Ectodermal cell (in vitro differentiated cells): ENCODE results near the gene HHAT.

ENCODE experiments used
- H3K27ac ChIP-seq: 2 replicates; pipeline ENCODE4 v1.7.0; 2013; ENCODE audit warnings: mild to moderate bottlenecking, low read depth, low read length; ENCODE audit not compliant: insufficient read depth, poor library complexity, severe bottlenecking
- H3K27me3 ChIP-seq: 2 replicates; pipeline ENCODE4 v1.7.0; 2013; ENCODE audit warnings: mild to moderate bottlenecking, low read length; ENCODE audit not compliant: insufficient read depth, control insufficient read depth, poor library complexity, severe bottlenecking
- H3K36me3 ChIP-seq: one replicate; pipeline ENCODE4 v1.7.0; 2013; ENCODE audit warnings: low read length; ENCODE audit not compliant: control insufficient read depth, insufficient read depth
- H3K4me1 ChIP-seq: one replicate; pipeline ENCODE4 v1.7.0; 2013; ENCODE audit warnings: low read length; ENCODE audit not compliant: control insufficient read depth, insufficient read depth
- H3K4me3 ChIP-seq: 2 replicates; pipeline ENCODE4 v1.7.0; 2013; ENCODE audit warnings: low read depth, low read length, control low read depth; ENCODE audit not compliant: insufficient read depth
- H3K9me3 ChIP-seq: 2 replicates; pipeline ENCODE4 v1.7.0; 2013; ENCODE audit warnings: mild to moderate bottlenecking, low read length, moderate library complexity; ENCODE audit not compliant: control insufficient read depth
- WGBS, 2 experiments: methylation state at CpG; one replicate each; pipeline ENCODE4 v1.1.7; 2013; ENCODE audit warnings: missing lambda C conversion rate in 2 of 2; 5-methylcytosine and 5-hydroxymethylcytosine counted together

HHAT gene

GRCh38 chr1:210600421-210601159, 271.9 kb downstream of the HHAT start:
- H3K4me1 ChIP-seq = peaks cover 8% of the 10 kb centered on the region
- H3K4me3 ChIP-seq = no peak overlapping the region
- WGBS, 2 experiments = 80 to 81% methylated on average over 5 of the region's 5 CpGs
- H3K27ac ChIP-seq = no peak overlapping the region
- no peaks in the 10 kb centered on the region for H3K9me3 ChIP-seq
- H3K27me3 ChIP-seq = no peaks in the 10 kb centered on the region
- H3K36me3 ChIP-seq = no peaks in the 10 kb centered on the region

DNA sequence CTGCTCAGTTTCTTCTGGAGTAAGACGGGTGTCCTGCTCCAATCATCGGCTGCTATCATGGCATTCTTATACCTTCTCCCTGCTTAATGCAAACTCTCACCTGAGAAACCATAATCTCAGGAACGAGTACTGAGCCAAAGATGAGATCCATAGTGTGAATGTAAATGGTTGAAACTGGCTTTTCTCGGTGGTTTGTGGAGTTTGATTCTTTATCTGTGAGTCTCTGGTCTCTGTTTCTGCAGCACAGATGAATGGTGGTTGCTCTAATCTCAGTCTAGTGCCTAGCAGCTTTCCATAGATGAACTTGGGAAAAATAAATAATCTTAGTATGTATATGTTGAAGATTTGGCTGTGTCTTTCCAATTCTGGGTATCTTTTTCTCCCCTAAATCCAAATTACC, 274.4 kb downstream of the HHAT start:
- H3K9me3 ChIP-seq = no peaks in the 10 kb centered on the region
- peaks cover 8% of the 10 kb centered on the region for H3K4me1 ChIP-seq
- no peak overlapping the region for H3K4me3 ChIP-seq
- no peak overlapping the region for H3K27ac ChIP-seq
- WGBS, 2 experiments = 94% methylated on average over 4 of the region's 4 CpGs
- no peaks in the 10 kb centered on the region for H3K36me3 ChIP-seq
- no peaks in the 10 kb centered on the region for H3K27me3 ChIP-seq

DNA sequence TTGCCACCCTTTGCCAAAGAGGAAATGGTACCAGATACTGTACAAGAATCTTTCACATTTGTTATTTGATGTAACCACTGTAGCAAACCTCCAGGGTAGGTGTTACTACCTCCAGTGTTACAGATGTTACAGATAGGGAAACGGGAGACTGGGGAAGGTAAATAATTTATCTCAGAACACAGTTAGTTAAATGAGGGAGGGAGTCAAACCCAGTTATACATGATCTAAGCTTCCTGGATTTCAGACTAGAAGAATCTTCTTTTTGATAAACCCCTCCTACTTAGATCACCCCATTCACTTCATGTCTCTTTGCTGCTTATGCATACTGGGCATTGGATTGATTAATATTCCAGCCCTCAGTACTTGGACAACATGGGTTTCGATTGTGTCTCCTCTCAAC, 276.4 kb downstream of the HHAT start:
- Histone ChIP-seq H3K4me3 (no peak overlapping the region), H3K9me3 (no peaks in the 10 kb centered on the region), H3K27me3 (no peaks in the 10 kb centered on the region), H3K27ac (no peak overlapping the region), H3K36me3 (no peaks in the 10 kb centered on the region), H3K4me1 (peaks cover 7% of the 10 kb centered on the region)
- 50% methylated on average over 2 of the region's 2 CpGs for WGBS, 2 experiments

DNA sequence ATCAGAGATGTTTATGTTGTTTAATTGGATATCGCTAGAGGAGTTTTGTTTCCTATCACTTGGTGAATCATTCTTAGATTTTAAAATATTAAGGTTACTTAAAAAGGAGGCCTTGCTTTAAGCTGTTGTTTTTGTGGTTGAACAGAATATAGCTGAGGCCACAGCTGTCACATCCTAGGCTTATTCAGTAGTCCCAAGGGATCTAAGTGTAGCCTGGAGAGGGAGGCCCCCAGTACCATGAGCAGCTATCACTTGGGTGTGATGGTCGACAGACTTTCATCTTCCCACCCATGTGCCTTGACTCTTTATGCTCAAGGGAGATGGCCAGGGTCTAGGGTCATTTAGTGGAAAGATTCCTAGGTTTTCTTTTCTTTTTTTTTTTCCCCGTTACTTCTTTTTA, 278.7 kb downstream of the HHAT start:
- Histone ChIP-seq H3K27me3 (no peaks in the 10 kb centered on the region), H3K4me1 (no peaks in the 10 kb centered on the region), H3K27ac (no peak overlapping the region), H3K9me3 (no peaks in the 10 kb centered on the region), H3K36me3 (no peaks in the 10 kb centered on the region), H3K4me3 (no peak overlapping the region)
- WGBS, 2 experiments = 89 to 100% methylated on average over 2 to 3 of the region's 3 CpGs

- Histone ChIP-seq H3K27ac (no peak overlapping the region), H3K9me3 (no peaks in the 10 kb centered on the region), H3K4me3 (no peak overlapping the region), H3K4me1 (no peaks in the 10 kb centered on the region), H3K27me3 (no peaks in the 10 kb centered on the region), H3K36me3 (no peaks in the 10 kb centered on the region)
- WGBS, 2 experiments = 64 to 69% methylated on average over 5 of the region's 5 CpGs
Observed at GRCh38 chr1:210608767-210609166, 280.1 kb downstream of the HHAT start.

DNA sequence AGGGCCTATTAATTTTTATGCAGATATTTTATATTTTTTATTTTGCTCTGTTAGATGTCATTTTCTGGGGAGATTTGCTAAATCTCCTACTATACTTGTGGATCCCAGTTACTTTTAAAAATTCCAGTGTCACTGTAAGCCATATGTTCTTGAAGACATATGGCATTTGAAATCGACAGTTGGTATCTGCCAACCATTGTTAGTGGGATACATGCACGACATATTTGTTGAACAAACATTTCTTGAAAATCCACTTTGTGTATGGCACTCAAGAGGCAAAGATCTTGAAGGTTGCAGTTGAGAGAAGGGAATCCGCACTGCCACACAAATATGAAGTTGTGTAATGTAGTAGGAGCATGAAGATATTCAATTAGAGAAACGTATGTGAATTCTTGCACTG, 287.7 kb downstream of the HHAT start:
- no peaks in the 10 kb centered on the region for H3K27me3 ChIP-seq
- H3K4me1 ChIP-seq = no peaks in the 10 kb centered on the region
- H3K4me3 ChIP-seq = no peak overlapping the region
- no peaks in the 10 kb centered on the region for H3K9me3 ChIP-seq
- 88 to 97% methylated on average over 4 of the region's 4 CpGs for WGBS, 2 experiments
- no peaks in the 10 kb centered on the region for H3K36me3 ChIP-seq
- H3K27ac ChIP-seq = no peak overlapping the region

DNA sequence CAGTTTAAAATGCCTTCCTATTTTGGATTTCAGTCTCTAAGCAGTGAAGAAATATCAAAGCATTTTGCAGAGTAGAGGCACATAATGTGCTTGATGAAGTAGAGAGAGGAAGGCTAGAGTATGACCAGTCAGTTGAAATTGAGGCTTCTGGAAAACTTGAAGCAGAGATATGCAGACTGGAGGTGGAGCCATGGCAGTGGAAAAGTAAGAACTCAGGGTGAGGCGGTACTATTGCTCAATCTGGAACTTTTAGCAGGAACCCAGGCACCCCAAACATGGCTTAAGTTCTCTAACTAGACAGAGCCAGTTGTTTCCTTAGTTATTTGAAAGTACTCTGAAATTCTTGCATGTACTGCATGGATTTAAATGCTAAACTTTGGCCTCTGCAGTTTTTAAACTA, 288.6 kb downstream of the HHAT start:
- 95 to 100% methylated on average over 1 of the region's 1 CpG for WGBS, 2 experiments
- H3K4me1 ChIP-seq = no peaks in the 10 kb centered on the region
- no peak overlapping the region for H3K27ac ChIP-seq
- H3K36me3 ChIP-seq = no peaks in the 10 kb centered on the region
- H3K4me3 ChIP-seq = no peak overlapping the region
- no peaks in the 10 kb centered on the region for H3K27me3 ChIP-seq
- no peaks in the 10 kb centered on the region for H3K9me3 ChIP-seq

DNA sequence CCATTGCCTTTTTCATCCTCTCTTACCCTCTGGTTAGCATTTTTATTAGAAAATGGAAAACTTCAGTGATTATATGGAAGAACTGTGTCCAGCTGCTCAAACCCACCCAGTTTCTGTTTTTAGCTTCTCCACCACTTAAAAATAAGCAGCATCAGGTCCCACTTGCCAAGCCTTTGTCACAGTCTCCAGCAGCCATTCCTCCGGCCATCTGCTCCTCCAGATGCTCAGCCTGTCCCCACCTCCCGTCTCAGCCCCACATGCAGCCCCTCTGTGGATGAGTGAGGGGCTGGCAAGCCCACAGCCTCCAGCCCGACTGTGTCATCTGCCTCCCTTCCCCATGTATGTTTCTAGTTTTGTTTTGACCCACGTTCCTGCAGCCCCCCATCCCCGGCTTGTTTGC, 289.7 kb downstream of the HHAT start:
- no peak overlapping the region for H3K27ac ChIP-seq
- H3K4me3 ChIP-seq = no peak overlapping the region
- 92 to 94% methylated on average over 5 of the region's 5 CpGs for WGBS, 2 experiments
- no peaks in the 10 kb centered on the region for H3K4me1 ChIP-seq
- H3K27me3 ChIP-seq = no peaks in the 10 kb centered on the region
- no peaks in the 10 kb centered on the region for H3K9me3 ChIP-seq
- H3K36me3 ChIP-seq = no peaks in the 10 kb centered on the region

DNA sequence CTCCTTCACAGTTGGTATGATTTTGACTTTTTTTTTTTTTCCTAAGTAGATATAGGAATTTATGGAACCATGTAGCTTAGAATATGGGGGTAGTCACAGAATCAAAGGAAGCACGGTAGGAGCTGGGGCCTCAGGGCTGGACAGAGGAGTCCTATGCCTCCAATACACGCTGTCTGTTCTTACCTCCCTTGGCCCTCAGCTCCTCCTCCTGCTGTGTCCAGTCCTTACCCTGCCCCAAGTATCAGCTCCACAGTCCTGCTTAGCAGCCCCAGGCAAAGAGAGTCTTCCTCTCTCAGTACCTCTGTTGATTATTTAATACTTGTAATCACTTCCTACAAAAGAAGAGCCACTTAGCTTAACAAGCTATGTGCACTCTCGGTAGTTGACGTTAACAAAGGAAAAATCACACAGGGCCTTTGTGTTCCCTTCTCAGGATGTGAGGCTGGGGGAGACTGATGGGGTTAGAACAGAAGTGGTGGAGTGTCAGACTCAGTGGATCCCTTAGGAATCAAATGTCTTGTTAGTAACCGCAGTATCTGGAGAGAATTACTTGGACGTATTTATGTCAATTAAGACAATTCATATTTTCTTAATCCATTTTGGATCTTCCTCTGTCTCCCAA, 292.3 kb downstream of the HHAT start:
- H3K4me1 ChIP-seq = no peaks in the 10 kb centered on the region
- no peak overlapping the region for H3K4me3 ChIP-seq
- no peak overlapping the region for H3K27ac ChIP-seq
- no peaks in the 10 kb centered on the region for H3K36me3 ChIP-seq
- no peaks in the 10 kb centered on the region for H3K27me3 ChIP-seq
- 79% methylated on average over 6 of the region's 6 CpGs for WGBS, 2 experiments
- no peaks in the 10 kb centered on the region for H3K9me3 ChIP-seq

- WGBS, 2 experiments = 93 to 96% methylated on average over 6 of the region's 6 CpGs
- Histone ChIP-seq H3K27me3 (no peaks in the 10 kb centered on the region), H3K9me3 (no peaks in the 10 kb centered on the region), H3K4me3 (no peak overlapping the region), H3K4me1 (no peaks in the 10 kb centered on the region), H3K27ac (no peak overlapping the region), H3K36me3 (no peaks in the 10 kb centered on the region)
Observed at GRCh38 chr1:210621712-210622111, 293.0 kb downstream of the HHAT start.
